LNCaP clone FGC (cell line): ENCODE results near the gene STAT5B.

Experiments
- DNase-seq: peaks from one replicate; pipeline ENCODE4 v3.0.0-alpha.2; 2011; ENCODE audit warnings: low read depth
- H3K4me3 ChIP-seq: 2 replicates; pipeline ENCODE4 v1.5.1; 2011; ENCODE audit warnings: mild to moderate bottlenecking, low read depth, low read length, control low read depth
- CTCF ChIP-seq: IDR thresholded peaks from 2 replicates; pipeline ENCODE4 v1.5.1; 2012; ENCODE audit warnings: mild to moderate bottlenecking; ENCODE audit not compliant: control insufficient read depth, insufficient read depth; ENCODE audit errors: extremely low read depth

Gene STAT5B

GRCh38 chr17:42182927-42183734, 93.1 kb downstream of the STAT5B start:
- no peak for TF ChIP-seq CTCF
- no peak for DNase-seq
- no peak overlapping the region for H3K4me3 ChIP-seq

- no peak for TF ChIP-seq CTCF
Measured at GRCh38 chr17:42181851-42182207, 94.4 kb downstream of the STAT5B start.

GRCh38 chr17:42180922-42181850, 95.0 kb downstream of the STAT5B start, which contains the start of gene KCNH4:
Gene KCNH4 (minus strand): TSS chr17:42181142. CDS start chr17:42180945, 197 bp downstream.
- DNase-seq: peak; percentile 38
- no peak within 1 kb of the TSS for H3K4me3 ChIP-seq
- peak; percentile 65 for TF ChIP-seq CTCF

More at GRCh38 chr17:42181851-42182207, 94.4 kb downstream of the STAT5B start:
- H3K4me3 ChIP-seq: no peak overlapping the region
- no peak for DNase-seq

- H3K4me3 ChIP-seq: no peak overlapping the region
- DNase-seq: no peak
- TF ChIP-seq CTCF: no peak
Measured at GRCh38 chr17:42180411-42180921, 95.7 kb downstream of the STAT5B start.

DNA sequence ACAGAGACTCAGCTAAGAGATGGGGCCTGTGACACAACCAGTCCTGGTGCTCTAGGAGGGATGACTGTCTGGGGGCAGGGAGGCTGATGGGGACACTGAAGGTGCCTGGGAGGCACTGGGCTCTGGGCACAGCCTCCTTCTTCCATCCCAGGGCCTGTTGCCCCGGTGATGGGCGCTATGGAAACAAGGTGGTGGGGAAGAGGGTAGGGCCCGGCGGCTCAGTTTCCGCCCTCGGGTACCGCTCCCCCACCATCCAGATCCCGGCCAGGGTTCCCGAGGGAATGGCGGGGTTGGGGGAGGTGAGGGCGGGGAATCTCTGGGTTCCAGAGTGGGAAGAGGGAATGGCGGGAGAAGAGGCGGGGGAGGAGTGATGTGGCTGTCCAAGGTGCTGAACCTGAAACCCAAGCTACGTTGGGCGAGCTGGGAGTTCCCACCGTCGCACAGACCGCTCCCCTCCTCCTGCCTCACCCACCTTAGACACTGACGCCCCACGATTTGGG, 96.2 kb downstream of the STAT5B start:
- no peak for TF ChIP-seq CTCF
- no peak for DNase-seq
- no peak overlapping the region for H3K4me3 ChIP-seq

DNA sequence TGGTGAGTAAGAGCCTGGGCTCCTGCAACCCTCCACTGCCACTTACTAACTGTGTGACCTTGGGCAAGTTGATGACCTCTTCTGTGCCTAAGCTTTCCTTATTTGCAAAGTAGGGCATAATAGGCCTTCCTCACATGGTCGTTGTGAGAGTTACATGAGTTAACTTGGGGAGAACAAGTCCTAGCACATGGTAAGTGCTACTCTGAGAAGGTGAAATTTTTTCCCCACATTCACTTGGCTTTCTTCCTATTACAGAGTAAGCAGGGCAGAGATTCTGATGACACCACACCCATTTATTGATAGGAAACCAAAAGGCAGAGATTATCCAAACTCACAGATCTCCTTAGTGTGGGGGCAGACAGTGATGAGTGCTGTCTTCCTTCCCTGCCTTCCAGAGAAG, 96.9 kb downstream of the STAT5B start:
- H3K4me3 ChIP-seq: no peak overlapping the region
- no peak for TF ChIP-seq CTCF
- DNase-seq: no peak
